Measurements from ENCODE around the gene LRRC8D.

DNA sequence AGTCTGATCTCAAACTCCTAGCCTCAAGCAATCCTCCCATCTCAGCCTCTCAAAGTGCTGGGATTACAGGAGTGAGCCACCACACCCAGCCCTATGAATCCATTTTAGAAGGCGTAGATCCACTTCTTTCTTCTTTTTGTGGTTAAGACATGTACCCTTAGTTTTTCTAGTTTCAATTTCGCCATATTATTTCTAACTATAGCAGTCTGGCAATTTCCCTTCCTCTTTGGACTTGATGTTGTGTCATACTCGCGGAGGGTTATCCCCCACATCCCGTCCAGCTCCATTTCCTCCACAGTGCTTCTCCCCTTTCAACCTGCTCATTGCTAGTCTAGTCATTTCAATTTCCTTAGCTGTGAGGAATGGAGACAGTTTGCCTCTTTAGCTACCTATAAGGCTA is 5.2 kb upstream of the LRRC8D start:
- TF ChIP-seq EZH2 (IDR thresholded peaks at IDR 0.05), result no peak
- no peak for TF ChIP-seq POLR2AphosphoS5 (IDR thresholded peaks at IDR 0.05; ENCODE audit: borderline replicate concordance, low read depth, low read length)
